Measurements from ENCODE around the gene SYNE2.

SYNE2 gene

GRCh38 chr14:63910583-63911363 is 58.0 kb downstream of the SYNE2 start:
- Mint-ChIP-seq H3K27ac (peak overlapping the region; percentile 77), H3K4me1 (ENCODE audit: low read depth) (peaks cover 54% of the 10 kb centered on the region), H3K36me3 (ENCODE audit: low read depth) (peaks cover 36% of the 10 kb centered on the region), H3K9me3 (no peaks in the 10 kb centered on the region), H3K27me3 (no peaks in the 10 kb centered on the region), H3K4me3 (peak overlapping the region; percentile 15)
- no peak for DNase-seq

GRCh38 chr14:63911404-63911803 is 58.6 kb downstream of the SYNE2 start:
- Mint-ChIP-seq H3K4me1 (ENCODE audit: low read depth) (peaks cover 53% of the 10 kb centered on the region), H3K27me3 (no peaks in the 10 kb centered on the region), H3K36me3 (ENCODE audit: low read depth) (peaks cover 42% of the 10 kb centered on the region), H3K9me3 (no peaks in the 10 kb centered on the region), H3K27ac (no peak overlapping the region), H3K4me3 (no peak overlapping the region)
- no peak for DNase-seq

GRCh38 chr14:63912286-63912685 is 59.5 kb downstream of the SYNE2 start:
- no peaks in the 10 kb centered on the region for H3K27me3 Mint-ChIP-seq
- H3K4me1 Mint-ChIP-seq (ENCODE audit: low read depth) = peaks cover 49% of the 10 kb centered on the region
- peaks cover 44% of the 10 kb centered on the region for H3K36me3 Mint-ChIP-seq (ENCODE audit: low read depth)
- H3K27ac Mint-ChIP-seq = no peak overlapping the region
- no peak overlapping the region for H3K4me3 Mint-ChIP-seq
- H3K9me3 Mint-ChIP-seq = no peaks in the 10 kb centered on the region
- DNase-seq = no peak

GRCh38 chr14:63918411-63918810 is 65.6 kb downstream of the SYNE2 start:
- no peaks in the 10 kb centered on the region for H3K27me3 Mint-ChIP-seq
- DNase-seq = no peak
- no peaks in the 10 kb centered on the region for H3K9me3 Mint-ChIP-seq
- H3K27ac Mint-ChIP-seq = no peak overlapping the region
- no peak overlapping the region for H3K4me3 Mint-ChIP-seq
- peaks cover 26% of the 10 kb centered on the region for H3K36me3 Mint-ChIP-seq (ENCODE audit: low read depth)
- peaks cover 17% of the 10 kb centered on the region for H3K4me1 Mint-ChIP-seq (ENCODE audit: low read depth)

- H3K27me3 Mint-ChIP-seq = no peaks in the 10 kb centered on the region
- H3K36me3 Mint-ChIP-seq (ENCODE audit: low read depth) = peaks cover 37% of the 10 kb centered on the region
- H3K9me3 Mint-ChIP-seq = no peaks in the 10 kb centered on the region
- no peak overlapping the region for H3K4me3 Mint-ChIP-seq
- H3K4me1 Mint-ChIP-seq (ENCODE audit: low read depth) = peaks cover 19% of the 10 kb centered on the region
- peak overlapping the region; percentile 22 for H3K27ac Mint-ChIP-seq
- no peak for DNase-seq
Measured at GRCh38 chr14:63922696-63923421, 70.1 kb downstream of the SYNE2 start.

- H3K9me3 Mint-ChIP-seq = no peaks in the 10 kb centered on the region
- no peaks in the 10 kb centered on the region for H3K27me3 Mint-ChIP-seq
- DNase-seq = no peak
- peaks cover 37% of the 10 kb centered on the region for H3K36me3 Mint-ChIP-seq (ENCODE audit: low read depth)
- no peak overlapping the region for H3K4me3 Mint-ChIP-seq
- H3K4me1 Mint-ChIP-seq (ENCODE audit: low read depth) = peaks cover 20% of the 10 kb centered on the region
- H3K27ac Mint-ChIP-seq = peak overlapping the region; percentile 7
Measured at GRCh38 chr14:63923422-63923752, 70.6 kb downstream of the SYNE2 start.

- no peaks in the 10 kb centered on the region for H3K27me3 Mint-ChIP-seq
Measured at GRCh38 chr14:63924375-63924774, 71.6 kb downstream of the SYNE2 start.

GRCh38 chr14:63926641-63927040 is 73.8 kb downstream of the SYNE2 start:
- Mint-ChIP-seq H3K9me3 (no peaks in the 10 kb centered on the region), H3K4me1 (ENCODE audit: low read depth) (peaks cover 23% of the 10 kb centered on the region), H3K27me3 (no peaks in the 10 kb centered on the region), H3K27ac (no peak overlapping the region), H3K36me3 (ENCODE audit: low read depth) (peaks cover 42% of the 10 kb centered on the region), H3K4me3 (no peak overlapping the region)
- no peak for DNase-seq

More at GRCh38 chr14:63924375-63924774, 71.6 kb downstream of the SYNE2 start:
- H3K4me3 Mint-ChIP-seq = no peak overlapping the region
- H3K36me3 Mint-ChIP-seq (ENCODE audit: low read depth) = peaks cover 33% of the 10 kb centered on the region
- H3K27ac Mint-ChIP-seq = no peak overlapping the region
- peaks cover 20% of the 10 kb centered on the region for H3K4me1 Mint-ChIP-seq (ENCODE audit: low read depth)
- no peaks in the 10 kb centered on the region for H3K9me3 Mint-ChIP-seq
- DNase-seq = no peak

- peaks cover 30% of the 10 kb centered on the region for H3K4me1 Mint-ChIP-seq (ENCODE audit: low read depth)
- H3K36me3 Mint-ChIP-seq (ENCODE audit: low read depth) = peaks cover 35% of the 10 kb centered on the region
- H3K27me3 Mint-ChIP-seq = no peaks in the 10 kb centered on the region
- no peak for DNase-seq
- no peaks in the 10 kb centered on the region for H3K9me3 Mint-ChIP-seq
- no peak overlapping the region for H3K27ac Mint-ChIP-seq
- no peak overlapping the region for H3K4me3 Mint-ChIP-seq
Measured at GRCh38 chr14:63928744-63929174, 76.0 kb downstream of the SYNE2 start.

GRCh38 chr14:63933110-63933509 is 80.3 kb downstream of the SYNE2 start:
- no peaks in the 10 kb centered on the region for H3K9me3 Mint-ChIP-seq
- no peak for DNase-seq
- H3K36me3 Mint-ChIP-seq (ENCODE audit: low read depth) = peaks cover 10% of the 10 kb centered on the region
- H3K27ac Mint-ChIP-seq = peak overlapping the region; percentile 24
- H3K27me3 Mint-ChIP-seq = no peaks in the 10 kb centered on the region
- peaks cover 33% of the 10 kb centered on the region for H3K4me1 Mint-ChIP-seq (ENCODE audit: low read depth)
- H3K4me3 Mint-ChIP-seq = no peak overlapping the region

GRCh38 chr14:63933711-63934110 is 80.9 kb downstream of the SYNE2 start:
- H3K9me3 Mint-ChIP-seq = no peaks in the 10 kb centered on the region
- H3K36me3 Mint-ChIP-seq (ENCODE audit: low read depth) = peaks cover 10% of the 10 kb centered on the region
- no peak overlapping the region for H3K27ac Mint-ChIP-seq
- peaks cover 33% of the 10 kb centered on the region for H3K4me1 Mint-ChIP-seq (ENCODE audit: low read depth)
- no peak for DNase-seq
- no peak overlapping the region for H3K4me3 Mint-ChIP-seq
- H3K27me3 Mint-ChIP-seq = no peaks in the 10 kb centered on the region

- no peak overlapping the region for H3K4me3 Mint-ChIP-seq
- peak; percentile 39 for DNase-seq
Measured at GRCh38 chr14:63938198-63939005, 85.6 kb downstream of the SYNE2 start.

GRCh38 chr14:63939006-63939270 is 86.1 kb downstream of the SYNE2 start:
- Mint-ChIP-seq H3K4me1 (ENCODE audit: low read depth) (peaks cover 36% of the 10 kb centered on the region), H3K36me3 (ENCODE audit: low read depth) (peaks cover 21% of the 10 kb centered on the region), H3K9me3 (no peaks in the 10 kb centered on the region), H3K4me3 (no peak overlapping the region), H3K27ac (no peak overlapping the region), H3K27me3 (no peaks in the 10 kb centered on the region)
- peak; percentile 36 for DNase-seq

More at GRCh38 chr14:63938198-63939005, 85.6 kb downstream of the SYNE2 start:
- Mint-ChIP-seq H3K36me3 (ENCODE audit: low read depth) (peaks cover 21% of the 10 kb centered on the region), H3K4me1 (ENCODE audit: low read depth) (peaks cover 42% of the 10 kb centered on the region), H3K27me3 (no peaks in the 10 kb centered on the region), H3K27ac (no peak overlapping the region), H3K9me3 (no peaks in the 10 kb centered on the region)

GRCh38 chr14:63940387-63940786 is 87.6 kb downstream of the SYNE2 start:
- H3K27me3 Mint-ChIP-seq = no peaks in the 10 kb centered on the region
- peak overlapping the region; percentile 13 for H3K4me3 Mint-ChIP-seq

GRCh38 chr14:63941023-63941422 is 88.2 kb downstream of the SYNE2 start:
- H3K4me3 Mint-ChIP-seq = no peak overlapping the region

More at GRCh38 chr14:63940387-63940786, 87.6 kb downstream of the SYNE2 start:
- H3K27ac Mint-ChIP-seq = peak overlapping the region; percentile 74
- H3K36me3 Mint-ChIP-seq (ENCODE audit: low read depth) = peaks cover 25% of the 10 kb centered on the region
- peaks cover 25% of the 10 kb centered on the region for H3K4me1 Mint-ChIP-seq (ENCODE audit: low read depth)
- H3K9me3 Mint-ChIP-seq = no peaks in the 10 kb centered on the region
- DNase-seq = no peak

More at GRCh38 chr14:63941023-63941422, 88.2 kb downstream of the SYNE2 start:
- DNase-seq = no peak
- H3K36me3 Mint-ChIP-seq (ENCODE audit: low read depth) = peaks cover 26% of the 10 kb centered on the region
- H3K27ac Mint-ChIP-seq = peak overlapping the region; percentile 63
- H3K4me1 Mint-ChIP-seq (ENCODE audit: low read depth) = peaks cover 24% of the 10 kb centered on the region
- no peaks in the 10 kb centered on the region for H3K9me3 Mint-ChIP-seq
- no peaks in the 10 kb centered on the region for H3K27me3 Mint-ChIP-seq

Data from activated T-cell treated with anti-CD3 and anti-CD28 coated beads, Interleukin-2, amount 50 U/mL, for 24 hours (primary cell).